T-helper 1 cell treated with Interleukin-12 subunit alpha and Interleukin-12 subunit beta and Interleukin-4 antibody, amounts not matched to agents 30 μg/mL and 1 μg/mL, for 36 hours (primary cell): ENCODE measurements around the gene CDK5RAP2.
"Not testable (repeated sequence)": the region's sequence is repeated elsewhere in the genome, so short reads cannot be mapped to it uniquely, and the experiment has no call there.

ENCODE experiments used
- H3K27ac Mint-ChIP-seq: one replicate; pipeline ENCODE4 v1.8.0; 2021; ENCODE audit warnings: mild to moderate bottlenecking, mixed read lengths
- H3K27me3 Mint-ChIP-seq: one replicate; pipeline ENCODE4 v1.8.0; 2021; ENCODE audit warnings: low read depth, mixed read lengths
- H3K36me3 Mint-ChIP-seq: one replicate; pipeline ENCODE4 v1.8.0; 2021; ENCODE audit warnings: low read depth, mixed read lengths
- H3K4me1 Mint-ChIP-seq: one replicate; pipeline ENCODE4 v1.8.0; 2021; ENCODE audit warnings: low read depth, mixed read lengths
- H3K4me3 Mint-ChIP-seq: one replicate; pipeline ENCODE4 v1.8.0; 2021; ENCODE audit warnings: mild to moderate bottlenecking, moderate library complexity, mixed read lengths
- H3K9me3 Mint-ChIP-seq: one replicate; pipeline ENCODE4 v1.8.0; 2021; ENCODE audit warnings: mixed read lengths

The CDK5RAP2 gene

GRCh38 chr9:120542701-120543490, 37.1 kb downstream of the CDK5RAP2 start:
- Mint-ChIP-seq H3K9me3 (no peaks in the 10 kb centered on the region), H3K36me3 (peaks cover 30% of the 10 kb centered on the region), H3K4me3 (no peak overlapping the region), H3K4me1 (peaks cover 14% of the 10 kb centered on the region), H3K27ac (no peak overlapping the region), H3K27me3 (no peaks in the 10 kb centered on the region)

GRCh38 chr9:120541921-120542320, 38.0 kb downstream of the CDK5RAP2 start:
- Mint-ChIP-seq H3K9me3 (no peaks in the 10 kb centered on the region), H3K36me3 (peaks cover 32% of the 10 kb centered on the region), H3K4me1 (peaks cover 13% of the 10 kb centered on the region), H3K27me3 (no peaks in the 10 kb centered on the region), H3K4me3 (no peak overlapping the region), H3K27ac (no peak overlapping the region)

DNA sequence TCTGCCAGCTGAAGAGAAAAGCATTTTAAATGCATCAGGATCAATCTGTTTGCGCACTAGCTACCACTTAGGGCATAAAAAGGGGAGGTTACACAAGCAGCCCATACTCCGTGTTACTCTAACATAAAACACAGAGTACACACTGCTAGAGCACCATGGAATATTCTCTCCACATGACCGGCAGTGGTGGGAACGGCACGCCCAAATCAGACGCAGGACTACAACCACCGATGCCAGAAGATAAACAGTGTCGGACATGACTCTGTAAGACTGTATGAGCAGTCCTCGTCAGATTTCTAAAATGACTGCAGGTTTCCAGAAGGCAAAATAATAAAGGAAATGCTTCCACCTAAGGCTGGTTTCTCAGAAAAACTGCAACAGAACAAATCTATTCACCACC, 40.0 kb downstream of the CDK5RAP2 start:
- Mint-ChIP-seq H3K36me3 (peaks cover 46% of the 10 kb centered on the region), H3K9me3 (no peaks in the 10 kb centered on the region), H3K27ac (no peak overlapping the region), H3K4me3 (no peak overlapping the region), H3K27me3 (no peaks in the 10 kb centered on the region), H3K4me1 (peaks cover 13% of the 10 kb centered on the region)

GRCh38 chr9:120538339-120538738, 41.6 kb downstream of the CDK5RAP2 start:
- H3K36me3 Mint-ChIP-seq = peaks cover 38% of the 10 kb centered on the region
- H3K27me3 Mint-ChIP-seq = no peaks in the 10 kb centered on the region
- no peaks in the 10 kb centered on the region for H3K9me3 Mint-ChIP-seq
- no peak overlapping the region for H3K4me3 Mint-ChIP-seq
- no peak overlapping the region for H3K27ac Mint-ChIP-seq
- peaks cover 14% of the 10 kb centered on the region for H3K4me1 Mint-ChIP-seq

DNA sequence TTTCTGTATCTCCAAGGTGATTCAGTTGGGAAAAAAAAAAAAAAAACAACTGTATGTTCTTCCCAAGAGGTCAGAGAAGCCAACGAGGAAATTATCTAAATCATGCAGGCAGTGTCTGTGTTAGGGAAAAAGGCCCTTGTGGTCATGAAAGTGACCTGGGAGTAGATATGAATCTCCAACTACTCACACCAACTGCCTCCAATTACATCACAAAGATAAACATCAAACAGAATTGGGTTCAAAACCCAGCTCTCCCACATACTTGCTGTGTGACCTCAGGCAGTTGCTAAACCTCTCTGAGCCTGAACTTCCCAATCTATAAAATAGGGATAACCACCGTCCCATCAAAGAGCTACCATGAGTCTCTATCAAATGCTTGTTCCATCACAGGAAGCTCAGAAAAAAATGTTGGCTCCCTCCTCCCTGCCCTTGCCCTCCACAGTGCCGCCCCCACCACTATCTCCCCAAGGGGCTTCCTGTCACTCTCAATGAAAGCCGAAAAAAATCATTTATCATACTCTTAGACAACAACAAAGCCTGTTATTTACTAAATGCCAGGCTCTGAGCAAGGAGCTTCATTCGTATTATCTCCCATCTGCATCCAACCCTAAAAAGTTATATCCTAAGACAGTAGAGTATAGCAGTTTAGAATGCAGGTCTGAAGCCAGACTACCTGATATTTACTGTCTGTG, 42.9 kb downstream of the CDK5RAP2 start:
- Mint-ChIP-seq H3K27ac (no peak overlapping the region), H3K27me3 (no peaks in the 10 kb centered on the region), H3K9me3 (no peaks in the 10 kb centered on the region), H3K4me3 (no peak overlapping the region), H3K36me3 (peaks cover 41% of the 10 kb centered on the region), H3K4me1 (peaks cover 12% of the 10 kb centered on the region)

GRCh38 chr9:120536094-120536493, 43.9 kb downstream of the CDK5RAP2 start:
- H3K4me1 Mint-ChIP-seq = peaks cover 12% of the 10 kb centered on the region
- H3K4me3 Mint-ChIP-seq = no peak overlapping the region
- peaks cover 47% of the 10 kb centered on the region for H3K36me3 Mint-ChIP-seq
- no peaks in the 10 kb centered on the region for H3K9me3 Mint-ChIP-seq
- no peak overlapping the region for H3K27ac Mint-ChIP-seq
- no peaks in the 10 kb centered on the region for H3K27me3 Mint-ChIP-seq

- Mint-ChIP-seq H3K9me3 (no peaks in the 10 kb centered on the region), H3K4me3 (no peak overlapping the region), H3K27me3 (no peaks in the 10 kb centered on the region), H3K4me1 (peaks cover 12% of the 10 kb centered on the region), H3K27ac (no peak overlapping the region), H3K36me3 (peaks cover 50% of the 10 kb centered on the region)
Observed at GRCh38 chr9:120534266-120534665, 45.7 kb downstream of the CDK5RAP2 start.

GRCh38 chr9:120532891-120533290, 47.1 kb downstream of the CDK5RAP2 start:
- no peak overlapping the region for H3K27ac Mint-ChIP-seq
- peaks cover 60% of the 10 kb centered on the region for H3K36me3 Mint-ChIP-seq
- peaks cover 12% of the 10 kb centered on the region for H3K4me1 Mint-ChIP-seq
- no peaks in the 10 kb centered on the region for H3K9me3 Mint-ChIP-seq
- no peak overlapping the region for H3K4me3 Mint-ChIP-seq
- no peaks in the 10 kb centered on the region for H3K27me3 Mint-ChIP-seq

DNA sequence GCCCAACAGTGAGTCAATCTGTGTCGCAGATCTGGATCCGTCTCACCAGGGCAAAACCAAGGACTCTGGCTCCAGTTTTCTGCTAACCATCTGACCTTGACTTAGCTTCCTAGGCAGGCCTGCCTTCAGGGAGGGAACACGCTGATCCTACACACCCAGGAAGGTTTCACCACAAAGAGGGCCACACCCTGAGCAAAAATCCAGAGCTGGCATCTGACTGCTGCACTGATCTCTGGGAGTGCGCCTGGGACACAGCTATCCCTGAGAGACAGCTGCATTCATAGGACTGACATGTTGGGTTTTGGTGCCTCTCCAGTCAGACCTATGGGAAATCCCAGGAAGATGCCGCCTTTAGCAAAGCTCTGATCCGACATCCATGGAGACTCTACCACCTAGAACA, 47.5 kb downstream of the CDK5RAP2 start:
- H3K9me3 Mint-ChIP-seq = no peaks in the 10 kb centered on the region
- peaks cover 62% of the 10 kb centered on the region for H3K36me3 Mint-ChIP-seq
- no peak overlapping the region for H3K27ac Mint-ChIP-seq
- H3K4me1 Mint-ChIP-seq = peaks cover 12% of the 10 kb centered on the region
- no peak overlapping the region for H3K4me3 Mint-ChIP-seq
- H3K27me3 Mint-ChIP-seq = no peaks in the 10 kb centered on the region

- Mint-ChIP-seq H3K27me3 (no peaks in the 10 kb centered on the region), H3K4me1 (peaks cover 9% of the 10 kb centered on the region), H3K36me3 (peaks cover 63% of the 10 kb centered on the region), H3K9me3 (no peaks in the 10 kb centered on the region), H3K27ac (no peak overlapping the region), H3K4me3 (no peak overlapping the region)
Observed at GRCh38 chr9:120531683-120532300, 48.2 kb downstream of the CDK5RAP2 start.

- H3K36me3 Mint-ChIP-seq = peaks cover 63% of the 10 kb centered on the region
- not testable (repeated sequence) for H3K27me3 Mint-ChIP-seq, H3K9me3 Mint-ChIP-seq, H3K27ac Mint-ChIP-seq, H3K4me3 Mint-ChIP-seq, H3K4me1 Mint-ChIP-seq
Observed at GRCh38 chr9:120530220-120530832, 49.6 kb downstream of the CDK5RAP2 start.

DNA sequence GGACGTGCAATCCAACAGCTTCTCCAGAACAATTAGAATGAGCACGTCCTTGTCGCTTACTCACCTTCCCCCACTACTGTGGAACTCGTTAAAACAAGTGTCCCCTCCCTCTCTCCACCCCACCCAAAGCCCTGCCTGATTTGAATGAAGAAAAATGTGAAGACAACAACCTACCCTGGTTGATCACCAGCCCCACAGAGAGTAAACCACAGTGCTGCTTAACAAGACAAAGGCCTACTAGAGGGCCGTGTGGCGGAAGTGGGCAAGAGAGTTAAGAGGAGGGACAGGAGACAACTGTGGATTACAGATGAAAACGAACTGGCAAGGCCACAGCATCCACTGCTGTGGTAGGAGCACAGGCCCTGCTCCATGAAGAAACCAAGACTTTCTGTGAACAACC, 51.1 kb downstream of the CDK5RAP2 start:
- peaks cover 6% of the 10 kb centered on the region for H3K4me1 Mint-ChIP-seq
- no peak overlapping the region for H3K27ac Mint-ChIP-seq
- peaks cover 57% of the 10 kb centered on the region for H3K36me3 Mint-ChIP-seq
- H3K27me3 Mint-ChIP-seq = no peaks in the 10 kb centered on the region
- H3K4me3 Mint-ChIP-seq = no peak overlapping the region
- no peaks in the 10 kb centered on the region for H3K9me3 Mint-ChIP-seq

- Mint-ChIP-seq H3K36me3 (peaks cover 61% of the 10 kb centered on the region), H3K27ac (no peak overlapping the region), H3K27me3 (no peaks in the 10 kb centered on the region), H3K9me3 (no peaks in the 10 kb centered on the region), H3K4me3 (no peak overlapping the region), H3K4me1 (peaks cover 5% of the 10 kb centered on the region)
Observed at GRCh38 chr9:120528327-120528726, 51.6 kb downstream of the CDK5RAP2 start.

- H3K36me3 Mint-ChIP-seq = peaks cover 58% of the 10 kb centered on the region
- no peaks in the 10 kb centered on the region for H3K27me3 Mint-ChIP-seq
- no peaks in the 10 kb centered on the region for H3K9me3 Mint-ChIP-seq
- no peaks in the 10 kb centered on the region for H3K4me1 Mint-ChIP-seq
- no peak overlapping the region for H3K4me3 Mint-ChIP-seq
- H3K27ac Mint-ChIP-seq = no peak overlapping the region
Observed at GRCh38 chr9:120526534-120526933, 53.4 kb downstream of the CDK5RAP2 start.
